Liver (tissue), 3 donors: ENCODE data around the gene ARMH3.

Experiments
- FOXA1 ChIP-seq: IDR thresholded peaks from 2 replicates; pipeline ENCODE4 v1.6.1; 2016; ENCODE audit warnings: antibody characterized with exemption
- GABPA ChIP-seq, 2 donors: IDR thresholded peaks in 1 of 2; conservative IDR thresholded peaks in 1 of 2; 2 replicates each; pipeline ENCODE4 v1.6.1; 2016; ENCODE audit warnings: antibody characterized with exemption in 2 of 2, mild to moderate bottlenecking in 1 of 2, moderate library complexity in 1 of 2
- RXRA ChIP-seq, 2 donors: IDR thresholded peaks; 2 replicates each; pipeline ENCODE4 v1.6.1; 2017 to 2018; ENCODE audit warnings: antibody characterized with exemption in 2 of 2, mild to moderate bottlenecking in 1 of 2
- SP1 ChIP-seq: IDR thresholded peaks from 2 replicates; pipeline ENCODE4 v1.6.1; 2018; ENCODE audit warnings: antibody characterized with exemption, mild to moderate bottlenecking
- TAF1 ChIP-seq: conservative IDR thresholded peaks from 2 replicates; pipeline ENCODE4 v1.6.1; 2016; ENCODE audit warnings: antibody characterized with exemption, mild to moderate bottlenecking
- YY1 ChIP-seq: IDR thresholded peaks from 2 replicates; pipeline ENCODE4 v1.6.1; 2016; ENCODE audit warnings: antibody characterized with exemption, mild to moderate bottlenecking
- TF ChIP-seq, protein P1 (sequence below): fragments of 150-350 bp; IDR thresholded peaks from 2 replicates; pipeline ENCODE4 v1.5.1; 2017; ENCODE audit warnings: improper control_type of control experiment, low read depth, low read length; ENCODE audit not compliant: missing input control
- TF ChIP-seq, protein P2 (sequence below): IDR thresholded peaks from 2 replicates; pipeline ENCODE4 v1.6.1; 2016; ENCODE audit warnings: antibody characterized with exemption
- TF ChIP-seq, protein P3 (sequence below): IDR thresholded peaks from 2 replicates; pipeline ENCODE4 v1.6.1; 2016; ENCODE audit warnings: antibody characterized with exemption, mild to moderate bottlenecking
- TF ChIP-seq, protein P4 (sequence below): IDR thresholded peaks from 2 replicates; pipeline ENCODE4 v1.6.1; 2016; ENCODE audit warnings: antibody characterized with exemption
- donor health status: healthy.
- donor health status: healthy.

DNA sequence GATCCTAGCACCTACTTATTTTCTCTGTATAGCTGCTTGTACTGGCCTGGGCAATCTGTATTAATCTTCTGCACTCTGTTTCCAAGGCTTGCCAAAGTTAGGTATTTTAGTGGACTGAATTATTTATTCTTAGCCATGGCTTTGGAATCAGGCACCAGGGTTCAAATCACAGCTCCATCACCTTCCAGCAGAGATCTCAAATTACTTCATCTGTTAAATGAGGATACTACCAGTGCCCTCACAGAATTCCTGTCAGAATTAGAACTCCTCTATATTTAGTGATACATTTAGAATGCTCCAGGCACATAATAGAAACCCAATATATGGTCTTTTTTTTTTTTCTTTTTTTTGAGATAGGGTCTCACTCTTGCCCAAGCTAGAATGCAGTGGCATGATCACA, 17.6 kb downstream of the ARMH3 start:
- TF ChIP-seq, protein P1, sequence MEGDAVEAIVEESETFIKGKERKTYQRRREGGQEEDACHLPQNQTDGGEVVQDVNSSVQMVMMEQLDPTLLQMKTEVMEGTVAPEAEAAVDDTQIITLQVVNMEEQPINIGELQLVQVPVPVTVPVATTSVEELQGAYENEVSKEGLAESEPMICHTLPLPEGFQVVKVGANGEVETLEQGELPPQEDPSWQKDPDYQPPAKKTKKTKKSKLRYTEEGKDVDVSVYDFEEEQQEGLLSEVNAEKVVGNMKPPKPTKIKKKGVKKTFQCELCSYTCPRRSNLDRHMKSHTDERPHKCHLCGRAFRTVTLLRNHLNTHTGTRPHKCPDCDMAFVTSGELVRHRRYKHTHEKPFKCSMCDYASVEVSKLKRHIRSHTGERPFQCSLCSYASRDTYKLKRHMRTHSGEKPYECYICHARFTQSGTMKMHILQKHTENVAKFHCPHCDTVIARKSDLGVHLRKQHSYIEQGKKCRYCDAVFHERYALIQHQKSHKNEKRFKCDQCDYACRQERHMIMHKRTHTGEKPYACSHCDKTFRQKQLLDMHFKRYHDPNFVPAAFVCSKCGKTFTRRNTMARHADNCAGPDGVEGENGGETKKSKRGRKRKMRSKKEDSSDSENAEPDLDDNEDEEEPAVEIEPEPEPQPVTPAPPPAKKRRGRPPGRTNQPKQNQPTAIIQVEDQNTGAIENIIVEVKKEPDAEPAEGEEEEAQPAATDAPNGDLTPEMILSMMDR: no peak
- TF ChIP-seq, protein P2, sequence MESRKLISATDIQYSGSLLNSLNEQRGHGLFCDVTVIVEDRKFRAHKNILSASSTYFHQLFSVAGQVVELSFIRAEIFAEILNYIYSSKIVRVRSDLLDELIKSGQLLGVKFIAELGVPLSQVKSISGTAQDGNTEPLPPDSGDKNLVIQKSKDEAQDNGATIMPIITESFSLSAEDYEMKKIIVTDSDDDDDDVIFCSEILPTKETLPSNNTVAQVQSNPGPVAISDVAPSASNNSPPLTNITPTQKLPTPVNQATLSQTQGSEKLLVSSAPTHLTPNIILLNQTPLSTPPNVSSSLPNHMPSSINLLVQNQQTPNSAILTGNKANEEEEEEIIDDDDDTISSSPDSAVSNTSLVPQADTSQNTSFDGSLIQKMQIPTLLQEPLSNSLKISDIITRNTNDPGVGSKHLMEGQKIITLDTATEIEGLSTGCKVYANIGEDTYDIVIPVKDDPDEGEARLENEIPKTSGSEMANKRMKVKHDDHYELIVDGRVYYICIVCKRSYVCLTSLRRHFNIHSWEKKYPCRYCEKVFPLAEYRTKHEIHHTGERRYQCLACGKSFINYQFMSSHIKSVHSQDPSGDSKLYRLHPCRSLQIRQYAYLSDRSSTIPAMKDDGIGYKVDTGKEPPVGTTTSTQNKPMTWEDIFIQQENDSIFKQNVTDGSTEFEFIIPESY: no peak
- TF ChIP-seq TAF1: no peak
- no peak for TF ChIP-seq GABPA (IDR thresholded peaks at IDR 0.05 in 1 of 2, conservative IDR thresholded peaks at IDR 0.05 in 1 of 2)
- TF ChIP-seq YY1: no peak
- TF ChIP-seq, protein P3, sequence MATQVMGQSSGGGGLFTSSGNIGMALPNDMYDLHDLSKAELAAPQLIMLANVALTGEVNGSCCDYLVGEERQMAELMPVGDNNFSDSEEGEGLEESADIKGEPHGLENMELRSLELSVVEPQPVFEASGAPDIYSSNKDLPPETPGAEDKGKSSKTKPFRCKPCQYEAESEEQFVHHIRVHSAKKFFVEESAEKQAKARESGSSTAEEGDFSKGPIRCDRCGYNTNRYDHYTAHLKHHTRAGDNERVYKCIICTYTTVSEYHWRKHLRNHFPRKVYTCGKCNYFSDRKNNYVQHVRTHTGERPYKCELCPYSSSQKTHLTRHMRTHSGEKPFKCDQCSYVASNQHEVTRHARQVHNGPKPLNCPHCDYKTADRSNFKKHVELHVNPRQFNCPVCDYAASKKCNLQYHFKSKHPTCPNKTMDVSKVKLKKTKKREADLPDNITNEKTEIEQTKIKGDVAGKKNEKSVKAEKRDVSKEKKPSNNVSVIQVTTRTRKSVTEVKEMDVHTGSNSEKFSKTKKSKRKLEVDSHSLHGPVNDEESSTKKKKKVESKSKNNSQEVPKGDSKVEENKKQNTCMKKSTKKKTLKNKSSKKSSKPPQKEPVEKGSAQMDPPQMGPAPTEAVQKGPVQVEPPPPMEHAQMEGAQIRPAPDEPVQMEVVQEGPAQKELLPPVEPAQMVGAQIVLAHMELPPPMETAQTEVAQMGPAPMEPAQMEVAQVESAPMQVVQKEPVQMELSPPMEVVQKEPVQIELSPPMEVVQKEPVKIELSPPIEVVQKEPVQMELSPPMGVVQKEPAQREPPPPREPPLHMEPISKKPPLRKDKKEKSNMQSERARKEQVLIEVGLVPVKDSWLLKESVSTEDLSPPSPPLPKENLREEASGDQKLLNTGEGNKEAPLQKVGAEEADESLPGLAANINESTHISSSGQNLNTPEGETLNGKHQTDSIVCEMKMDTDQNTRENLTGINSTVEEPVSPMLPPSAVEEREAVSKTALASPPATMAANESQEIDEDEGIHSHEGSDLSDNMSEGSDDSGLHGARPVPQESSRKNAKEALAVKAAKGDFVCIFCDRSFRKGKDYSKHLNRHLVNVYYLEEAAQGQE: no peak
- TF ChIP-seq, protein P4, sequence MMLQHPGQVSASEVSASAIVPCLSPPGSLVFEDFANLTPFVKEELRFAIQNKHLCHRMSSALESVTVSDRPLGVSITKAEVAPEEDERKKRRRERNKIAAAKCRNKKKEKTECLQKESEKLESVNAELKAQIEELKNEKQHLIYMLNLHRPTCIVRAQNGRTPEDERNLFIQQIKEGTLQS: no peak
- TF ChIP-seq FOXA1: no peak
- no peak for TF ChIP-seq RXRA (IDR thresholded peaks at IDR 0.05)
- TF ChIP-seq SP1: no peak
